Esophagus muscularis mucosa (tissue), 3 donors: Measurements from ENCODE around the gene ARID3A.

ENCODE experiments used
- CTCF ChIP-seq, 3 experiments: fragments of 200-600 bp in 2 of 3; fragments of 450-650 bp in 1 of 3; sonication (generic) in 2 of 3; IDR thresholded peaks; one replicate each; pipeline ENCODE4 v1.5.1; 2017 to 2019; ENCODE audit warnings: antibody characterized with exemption in 3 of 3, mild to moderate bottlenecking in 2 of 3, moderate library complexity in 1 of 3
- POLR2A ChIP-seq: fragments of 450-650 bp; IDR thresholded peaks from one replicate; pipeline ENCODE4 v1.6.1; 2017; ENCODE audit warnings: antibody characterized with exemption, moderate library complexity, mild to moderate bottlenecking, low read depth
- POLR2AphosphoS5 ChIP-seq, 2 donors: sonication (generic); formaldehyde crosslinking; IDR thresholded peaks; one replicate each; pipeline ENCODE4 v1.6.1; 2017; ENCODE audit warnings: antibody characterized with exemption in 2 of 2

- TF ChIP-seq CTCF (IDR thresholded peaks at IDR 0.05) (no peak), POLR2A (no peak), POLR2AphosphoS5 (IDR thresholded peaks at IDR 0.05) (no peak)
These were observed 34.7 kb downstream of the ARID3A start for GRCh38 chr19:960601-960938.
